PFSK-1 (cell line): ENCODE results near the gene KRT31.

ENCODE experiments used
- POLR2AphosphoS5 ChIP-seq: IDR thresholded peaks from 2 replicates; pipeline ENCODE4 v1.6.1; 2012; ENCODE audit warnings: low read depth, mild to moderate bottlenecking, control low read depth, low read length, moderate library complexity
- TF ChIP-seq, protein P1 (sequence below), 2 experiments: IDR thresholded peaks; 2 replicates each; pipeline versions ENCODE4 v1.6.1 to v1.8.0; 2011 to 2012; ENCODE audit warnings: low read depth in 2 of 2, low read length in 2 of 2, control low read depth in 1 of 2, inconsistent platforms in 1 of 2, mild to moderate bottlenecking in 1 of 2, moderate library complexity in 1 of 2; ENCODE audit not compliant: insufficient read depth in 1 of 2

DNA sequence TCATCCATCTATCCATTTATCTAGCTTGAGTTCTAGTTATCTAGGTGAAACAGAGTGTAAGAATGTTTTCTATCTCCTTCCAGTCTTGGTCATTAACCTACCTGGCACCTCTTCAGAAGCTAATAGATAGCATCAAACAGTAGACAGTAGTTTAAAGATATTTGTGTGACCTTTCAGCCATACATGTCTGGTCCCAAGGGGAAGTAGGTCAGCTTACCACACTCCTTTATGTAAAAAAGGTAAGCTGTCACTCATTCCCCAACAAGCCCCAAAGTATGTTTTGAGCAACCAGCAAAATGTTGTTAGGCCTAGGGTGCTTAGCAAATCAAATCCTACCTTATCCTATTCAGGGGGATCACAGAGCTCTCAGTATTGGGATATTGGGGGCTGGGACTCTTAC, 31.3 kb downstream of the KRT31 start:
- TF ChIP-seq, protein P1, sequence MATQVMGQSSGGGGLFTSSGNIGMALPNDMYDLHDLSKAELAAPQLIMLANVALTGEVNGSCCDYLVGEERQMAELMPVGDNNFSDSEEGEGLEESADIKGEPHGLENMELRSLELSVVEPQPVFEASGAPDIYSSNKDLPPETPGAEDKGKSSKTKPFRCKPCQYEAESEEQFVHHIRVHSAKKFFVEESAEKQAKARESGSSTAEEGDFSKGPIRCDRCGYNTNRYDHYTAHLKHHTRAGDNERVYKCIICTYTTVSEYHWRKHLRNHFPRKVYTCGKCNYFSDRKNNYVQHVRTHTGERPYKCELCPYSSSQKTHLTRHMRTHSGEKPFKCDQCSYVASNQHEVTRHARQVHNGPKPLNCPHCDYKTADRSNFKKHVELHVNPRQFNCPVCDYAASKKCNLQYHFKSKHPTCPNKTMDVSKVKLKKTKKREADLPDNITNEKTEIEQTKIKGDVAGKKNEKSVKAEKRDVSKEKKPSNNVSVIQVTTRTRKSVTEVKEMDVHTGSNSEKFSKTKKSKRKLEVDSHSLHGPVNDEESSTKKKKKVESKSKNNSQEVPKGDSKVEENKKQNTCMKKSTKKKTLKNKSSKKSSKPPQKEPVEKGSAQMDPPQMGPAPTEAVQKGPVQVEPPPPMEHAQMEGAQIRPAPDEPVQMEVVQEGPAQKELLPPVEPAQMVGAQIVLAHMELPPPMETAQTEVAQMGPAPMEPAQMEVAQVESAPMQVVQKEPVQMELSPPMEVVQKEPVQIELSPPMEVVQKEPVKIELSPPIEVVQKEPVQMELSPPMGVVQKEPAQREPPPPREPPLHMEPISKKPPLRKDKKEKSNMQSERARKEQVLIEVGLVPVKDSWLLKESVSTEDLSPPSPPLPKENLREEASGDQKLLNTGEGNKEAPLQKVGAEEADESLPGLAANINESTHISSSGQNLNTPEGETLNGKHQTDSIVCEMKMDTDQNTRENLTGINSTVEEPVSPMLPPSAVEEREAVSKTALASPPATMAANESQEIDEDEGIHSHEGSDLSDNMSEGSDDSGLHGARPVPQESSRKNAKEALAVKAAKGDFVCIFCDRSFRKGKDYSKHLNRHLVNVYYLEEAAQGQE (IDR thresholded peaks at IDR 0.05; ENCODE audit: insufficient read depth in 1 of 2, low read depth in 2 of 2, low read length in 2 of 2), result no peak
- no peak for TF ChIP-seq POLR2AphosphoS5
